HG03342 (cell line): Measurements from ENCODE around the gene CYP2C9.

Experiments
- ATAC-seq: cut with Tn5 transposase; IDR thresholded peaks from one replicate; pipeline ENCODE4 v1.9.1; 2021; ENCODE audit warnings: mild to moderate bottlenecking, moderate library complexity; ENCODE audit not compliant: unreplicated experiment

Gene CYP2C9

GRCh38 chr10:95035332-95036295 is 97.2 kb downstream of the CYP2C9 start:
- no peak for ATAC-seq

- no peak for ATAC-seq
These were observed 100.8 kb downstream of the CYP2C9 start for GRCh38 chr10:95039281-95039680.
